Hematopoietic multipotent progenitor cell (in vitro differentiated cells): ENCODE results near the gene ENTPD2. TPM values are rescaled to one million over a fixed set of nuclear protein-coding genes. Genes with fewer than 3 reads are reported as not detected.

Experiments
- DNase-seq, 3 donors: peaks; one replicate each; pipeline ENCODE4 v3.0.0-alpha.2; 2011 to 2015; ENCODE audit warnings: low read depth in 2 of 3, low spot score in 2 of 3
- total RNA-seq: library from RNA; depleted of rRNA; stranded (reverse); fragments of >200 nt; gene quantifications from one replicate; pipeline ENCODE4 v1.2.3, GENCODE V29; 2012

Gene ENTPD2
- total RNA-seq, 1 donor = not detected

GRCh38 chr9:137032858-137033257, 21.0 kb downstream of the ENTPD2 start:
- DNase-seq = peak in 2 of 3 donors; percentile 69 to 77

GRCh38 chr9:137031904-137032640, 21.8 kb downstream of the ENTPD2 start, which contains the start of gene FUT7:
TSS of gene FUT7 (minus strand) at chr9:137032088. CDS start at chr9:137031991, 97 bp downstream.
- peak in 2 of 3 donors; percentile 45 to 67 for DNase-seq

DNA sequence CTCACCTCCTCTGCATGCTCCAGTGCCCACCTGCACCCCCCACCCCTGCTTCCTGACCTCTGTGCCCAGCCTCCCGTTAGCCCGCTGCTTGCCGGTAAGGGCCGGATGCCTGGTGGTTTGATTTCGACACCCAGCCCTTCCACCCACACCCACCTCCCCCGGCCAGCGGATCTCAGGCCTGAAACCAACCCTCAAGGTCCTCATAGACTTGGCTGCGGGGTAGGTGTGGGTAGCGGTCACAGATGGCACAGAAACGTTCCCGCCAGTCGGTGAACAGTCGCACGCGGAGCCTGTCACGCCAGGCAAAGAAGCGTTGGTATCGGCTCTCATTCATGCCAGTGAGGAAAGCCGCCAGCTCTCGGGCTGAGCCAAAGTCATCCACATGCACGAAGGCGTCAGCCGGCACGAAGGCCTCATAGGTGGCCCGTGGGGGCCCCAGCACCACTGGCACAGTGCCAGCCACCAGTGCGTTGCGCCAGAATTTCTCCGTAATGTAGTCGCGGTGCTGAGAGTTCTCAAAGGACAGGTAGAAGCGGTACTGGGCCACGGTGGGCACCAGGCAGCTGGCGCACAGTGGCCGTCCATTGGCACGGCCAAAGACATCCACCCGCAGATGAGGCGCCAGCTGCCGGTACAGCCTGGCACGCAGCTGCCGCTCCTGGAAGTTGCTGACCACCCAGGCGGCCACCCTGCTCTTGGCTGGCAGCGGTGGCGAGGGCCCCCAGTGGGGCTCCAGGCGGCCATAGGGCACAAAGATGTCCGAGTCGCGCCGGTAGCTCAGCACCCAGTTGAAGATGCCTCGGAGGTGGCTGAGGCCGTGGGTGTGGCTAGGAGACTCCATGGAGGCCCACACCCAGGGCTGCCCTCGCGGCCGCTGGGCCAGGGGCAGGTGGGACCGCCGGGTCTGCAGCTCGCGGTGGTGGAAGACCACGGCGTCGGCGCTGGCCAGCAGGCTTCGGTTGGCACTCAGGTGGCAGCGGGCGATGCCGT, 23.0 kb downstream of the ENTPD2 start:
- DNase-seq = peak in 2 of 3 donors; percentile 87 to 93

- peak in 2 of 3 donors; percentile 50 to 52 for DNase-seq
Observed at GRCh38 chr9:137030006-137030405, 23.9 kb downstream of the ENTPD2 start.

DNA sequence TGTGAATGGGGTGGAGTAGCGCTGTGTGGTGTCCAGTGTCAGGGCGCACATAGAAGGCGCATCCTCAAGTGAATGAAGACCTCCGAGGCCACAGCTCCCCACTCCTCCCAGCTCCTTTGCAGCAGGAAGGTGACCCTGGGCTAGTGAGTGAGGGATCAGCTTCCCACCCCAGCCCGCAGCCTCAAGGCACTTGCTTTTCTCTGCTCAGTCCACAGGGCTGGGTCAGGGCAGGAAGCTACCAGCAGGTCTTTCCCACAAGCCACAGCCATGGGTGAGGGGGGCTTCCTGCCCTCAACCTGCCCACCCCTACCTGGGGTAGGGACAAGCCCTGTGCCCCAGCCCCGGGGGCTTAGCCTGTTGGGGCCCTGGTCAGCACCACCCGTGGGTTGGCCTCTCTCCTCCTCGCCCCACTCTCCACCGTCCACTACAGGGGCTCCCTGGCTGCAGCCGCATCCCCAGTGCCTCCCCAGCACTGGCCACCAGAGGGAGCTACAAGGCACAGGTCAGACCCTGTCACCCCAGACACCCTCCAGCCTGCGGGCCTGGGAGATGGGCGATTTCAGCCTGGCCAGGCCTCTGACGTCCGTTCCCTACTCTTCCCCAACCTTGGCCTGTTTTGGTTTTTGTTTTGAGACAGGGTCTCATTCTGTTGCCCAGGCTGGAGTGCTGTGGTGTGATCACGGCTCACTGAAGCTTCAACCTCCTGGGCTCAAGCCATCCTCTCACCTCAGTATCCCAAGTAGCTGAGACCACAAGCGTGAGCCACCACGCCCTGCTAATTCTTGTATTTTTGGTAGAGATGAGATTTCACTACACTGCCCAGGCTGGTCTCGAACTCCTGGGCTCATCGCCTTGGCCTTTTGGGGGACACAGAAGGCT, 24.6 kb downstream of the ENTPD2 start:
- peak in 2 of 3 donors; percentile 63 to 73 for DNase-seq

DNA sequence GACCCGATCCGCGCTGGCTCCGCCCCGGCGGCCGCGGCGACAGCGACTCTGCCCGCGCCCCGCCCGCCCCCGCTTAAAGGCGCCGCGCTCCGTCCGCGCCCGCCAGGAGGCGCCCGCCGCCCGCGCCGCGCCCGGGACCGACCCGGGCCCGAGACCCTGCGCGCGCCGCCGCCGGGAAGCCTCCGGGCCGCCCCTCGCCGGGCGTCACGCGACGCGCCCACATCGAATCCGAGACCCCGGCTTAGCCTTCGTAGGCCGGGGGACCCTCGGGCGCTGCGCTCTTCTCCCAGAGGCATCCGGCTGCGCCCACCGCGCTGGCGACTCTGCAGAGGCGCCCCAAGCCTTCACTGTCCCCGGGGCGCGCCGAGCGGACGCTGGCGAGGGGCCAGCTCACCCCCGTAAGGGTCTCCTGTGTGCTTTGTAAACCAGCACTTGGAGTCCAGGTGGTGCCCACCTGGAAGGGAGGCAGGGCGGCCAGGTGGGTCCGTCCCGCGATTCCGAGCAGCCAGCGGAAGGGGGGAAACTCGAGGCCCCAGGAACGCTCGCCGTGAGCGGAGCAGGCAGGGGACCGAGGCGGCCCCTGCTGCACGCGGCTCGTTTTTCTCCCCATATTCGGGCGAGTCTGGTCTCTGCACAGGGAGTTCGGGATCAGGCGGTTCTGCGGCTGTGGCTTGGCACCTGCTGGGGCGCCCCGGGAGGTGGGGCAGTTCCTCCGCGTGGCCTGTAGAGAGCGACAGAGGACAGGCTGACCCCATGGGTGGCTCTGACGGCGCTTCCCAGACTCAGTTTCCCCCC, 25.4 kb downstream of the ENTPD2 start:
- peak; percentile 55 to 74 (median 69) for DNase-seq

- DNase-seq = no peak
Observed at GRCh38 chr9:137027369-137028262, 26.2 kb downstream of the ENTPD2 start, which contains the start of gene ABCA2. TSS of gene ABCA2 (minus strand) at chr9:137028237. CDS start at chr9:137028140, 97 bp downstream.

- no peak for DNase-seq
Observed at GRCh38 chr9:137026828-137027227, 27.0 kb downstream of the ENTPD2 start.

DNA sequence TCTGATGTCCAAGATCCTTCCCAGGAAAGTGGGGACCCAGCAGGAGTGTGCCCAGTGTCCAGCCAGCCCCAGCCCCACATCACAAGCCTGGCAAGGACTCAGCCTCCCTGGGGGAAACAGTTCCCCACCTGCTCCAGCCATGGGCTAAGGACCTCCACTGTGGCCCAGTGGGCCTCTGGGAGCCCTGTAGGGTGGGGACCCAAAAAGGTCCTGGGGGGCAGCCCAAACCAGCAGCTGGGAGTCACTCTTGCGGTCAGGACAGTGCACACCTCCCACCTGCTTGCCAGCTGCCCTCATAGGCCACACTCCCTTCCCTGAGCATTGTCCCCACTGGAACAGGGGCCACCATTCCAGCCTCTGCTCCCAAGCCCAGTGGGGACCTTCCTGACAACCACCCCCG, 27.5 kb downstream of the ENTPD2 start:
- no peak for DNase-seq

DNA sequence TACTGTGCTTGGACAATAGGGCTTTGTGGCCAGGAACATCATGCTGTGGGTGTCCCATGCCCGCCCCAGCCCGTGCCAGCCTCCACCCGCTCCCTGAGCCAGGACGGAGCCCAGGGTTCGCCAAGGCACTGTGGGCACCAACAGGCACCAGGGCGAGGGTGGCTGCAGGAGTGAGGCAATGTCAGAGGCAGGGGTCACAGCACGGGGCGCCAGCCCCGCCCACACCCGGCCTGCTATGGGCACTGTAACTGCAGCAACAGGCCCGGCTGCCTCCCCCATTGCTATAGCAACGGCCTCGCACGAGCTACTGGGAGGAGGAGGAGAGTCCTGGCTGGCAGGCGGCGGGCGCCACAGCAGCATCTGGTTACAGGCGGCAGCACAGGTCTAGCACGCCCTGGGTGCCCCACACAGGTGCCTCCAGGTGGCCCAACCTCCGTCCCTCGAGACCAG, 28.3 kb downstream of the ENTPD2 start:
- no peak for DNase-seq

- DNase-seq = no peak
Observed at GRCh38 chr9:137023583-137023991, 30.3 kb downstream of the ENTPD2 start.

- DNase-seq = no peak
Observed at GRCh38 chr9:137023157-137023556, 30.7 kb downstream of the ENTPD2 start.

DNA sequence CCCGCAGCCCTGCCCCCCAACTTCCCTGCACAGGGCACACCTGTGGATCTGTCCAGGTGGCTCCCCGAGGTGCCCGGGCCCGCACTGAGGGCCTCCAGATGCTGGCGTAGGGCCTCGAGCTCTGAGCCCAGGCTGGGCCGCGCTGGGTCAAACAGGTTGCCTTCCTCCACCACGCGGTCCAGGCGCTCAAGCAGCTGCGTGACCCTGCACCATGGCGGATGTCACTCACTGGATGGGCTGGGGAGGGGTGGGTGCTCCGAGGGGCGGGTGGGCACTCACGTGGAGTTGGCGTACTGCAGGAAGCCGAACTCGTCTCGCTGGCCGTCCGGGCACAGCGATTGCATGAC, 31.2 kb downstream of the ENTPD2 start:
- no peak for DNase-seq

- DNase-seq = peak in 2 of 3 donors; percentile 54 to 76
Observed at GRCh38 chr9:137021979-137022661, 31.7 kb downstream of the ENTPD2 start.

DNA sequence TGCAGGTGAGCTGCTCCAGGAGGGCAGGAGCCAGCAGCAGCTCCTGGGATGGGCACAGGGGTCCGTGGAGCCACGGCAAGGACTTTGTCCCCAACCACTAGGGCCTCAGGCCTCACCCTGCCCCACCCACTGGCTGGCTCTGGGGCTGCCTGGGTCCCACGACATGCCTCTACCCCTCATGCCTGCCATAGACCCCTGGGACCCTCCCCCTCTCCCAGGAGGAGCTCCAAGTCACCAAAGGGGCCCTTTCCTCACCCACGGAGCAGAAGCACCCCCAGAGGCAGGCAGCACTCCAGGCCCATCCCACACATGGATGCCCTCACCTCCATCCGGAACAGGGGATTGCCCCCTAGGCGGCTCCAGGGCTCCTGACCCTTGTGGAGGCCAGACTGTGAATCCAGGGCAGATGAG, 32.3 kb downstream of the ENTPD2 start:
- DNase-seq = no peak

- no peak for DNase-seq
Observed at GRCh38 chr9:137020771-137021567, 32.9 kb downstream of the ENTPD2 start.
